Spleen (tissue), 11 donors: ENCODE data around the gene TRIM50. TPM values are rescaled to one million over a fixed set of nuclear protein-coding genes. Genes with fewer than 3 reads are reported as not detected.
"Not testable (repeated sequence)": the region's sequence is repeated elsewhere in the genome, so short reads cannot be mapped to it uniquely, and the experiment has no call there.

Experiments used
- DNase-seq: peaks from one replicate; pipeline ENCODE4 v3.0.0-alpha.2; 2020
- H3K27ac ChIP-seq, 8 donors: fragments of 200-600 bp; sonication (generic) in 7 of 8; 1 replicate in 4 of 8; 2 replicates in 4 of 8; pipeline versions ENCODE4 v1.5.0 to v1.8.0; 2016 to 2021; ENCODE audit warnings: inconsistent platforms in 4 of 8, mild to moderate bottlenecking in 4 of 8, moderate library complexity in 1 of 8
- H3K27me3 ChIP-seq, 7 donors: fragments of 200-600 bp; sonication (generic) in 6 of 7; replicated peaks in 1 of 7; 1 replicate in 4 of 7; 2 replicates in 3 of 7; pipeline versions ENCODE4 v1.5.0 to v1.8.0; 2016 to 2021; ENCODE audit warnings: inconsistent platforms in 3 of 7, mild to moderate bottlenecking in 1 of 7
- H3K36me3 ChIP-seq, 6 donors: fragments of 200-600 bp; sonication (generic) in 5 of 6; 1 replicate in 4 of 6; 2 replicates in 2 of 6; pipeline versions ENCODE4 v1.5.0 to v1.8.0; 2016 to 2021; ENCODE audit warnings: inconsistent platforms in 2 of 6
- H3K4me1 ChIP-seq, 6 donors: fragments of 200-600 bp; sonication (generic) in 5 of 6; 1 replicate in 3 of 6; 2 replicates in 3 of 6; pipeline versions ENCODE4 v1.5.0 to v1.8.0; 2016 to 2021; ENCODE audit warnings: inconsistent platforms in 3 of 6
- H3K4me3 ChIP-seq, 8 donors: fragments of 200-600 bp; sonication (generic) in 7 of 8; 1 replicate in 4 of 8; 2 replicates in 4 of 8; pipeline versions ENCODE4 v1.5.0 to v1.8.0; 2016 to 2021; ENCODE audit warnings: inconsistent platforms in 4 of 8, mild to moderate bottlenecking in 4 of 8, moderate library complexity in 2 of 8
- H3K9me3 ChIP-seq, 8 donors: fragments of 200-600 bp; sonication (generic) in 7 of 8; 1 replicate in 4 of 8; 2 replicates in 4 of 8; pipeline versions ENCODE4 v1.5.0 to v1.8.0; 2016 to 2021; ENCODE audit warnings: inconsistent platforms in 4 of 8
- POLR2A ChIP-seq, 3 donors: fragments of 450-650 bp; IDR thresholded peaks; one replicate each; pipeline ENCODE4 v1.5.1; 2017; ENCODE audit warnings: antibody characterized with exemption in 3 of 3, mild to moderate bottlenecking in 1 of 3
- POLR2AphosphoS5 ChIP-seq, 3 donors: sonication (generic); formaldehyde crosslinking; IDR thresholded peaks; one replicate each; pipeline ENCODE4 v1.5.1; 2017; ENCODE audit warnings: antibody characterized with exemption in 3 of 3
- WGBS, 5 donors: extraction: QIAGEN DNeasy Blood & Tissue Kit in 3 of 5; methylation state at CpG; one replicate each; pipeline versions ENCODE4 v1.1.5 to v1.1.7; 2013 to 2018; 5-methylcytosine and 5-hydroxymethylcytosine counted together
- intact Hi-C: fragments of 100-400 bp; cut with DNase I; formaldehyde crosslinking; loops from one replicate; pipeline ENCODE4 v1.15.0; 2023; ENCODE audit warnings: low total_unique reads
- polyA plus RNA-seq, 3 donors: library from polyadenylated mRNA; stranded (reverse); fragments of 200-250 nt; gene quantifications; one replicate each; pipeline ENCODE4 v1.2.1, GENCODE V29; 2013
- total RNA-seq, 7 donors: library from RNA; depleted of rRNA in 3 of 7; stranded (reverse); fragments of >200 nt in 3 of 7; fragmentation: NEBNext Ultra II Directional in 4 of 7; extraction: Animal tissue kit (Norgen Biotek cat#: 25700) in 4 of 7; gene quantifications; one replicate each; pipeline versions ENCODE4 v1.1.0 to v1.2.1, GENCODE V29; 2016 to 2021
- TF ChIP-seq, protein P1 (sequence below), 11 experiments: fragments of 200-600 bp in 7 of 11; fragments of 450-650 bp in 4 of 11; sonication (generic) in 4 of 11; IDR thresholded peaks in 8 of 11; conservative IDR thresholded peaks in 3 of 11; 1 replicate in 7 of 11; 2 replicates in 4 of 11; pipeline versions ENCODE4 v1.4.0 to v1.8.0; 2016 to 2021; ENCODE audit warnings: antibody characterized with exemption in 11 of 11, inconsistent platforms in 4 of 11, mild to moderate bottlenecking in 1 of 11
- donor health status: healthy with polysubstance abuse.
- donor health status: DM: no; HTN: no; CAD: no; lungs with moderate emphysema.
- donor health status: DM: no; HTN: no; CAD: no.
- donor health status: Bipolar disorder and iron deficiency.
- donor health status: healthy.
- donor health status: DM: no; HTN: no; CAD: no.
- donor health status: DM: yes; HTN: yes; CAD: no.

TRIM50 gene
- total and polyA plus RNA-seq, 10 donors = 0.13 to 1.8 (median 0.32) TPM; not detected in 3

DNA sequence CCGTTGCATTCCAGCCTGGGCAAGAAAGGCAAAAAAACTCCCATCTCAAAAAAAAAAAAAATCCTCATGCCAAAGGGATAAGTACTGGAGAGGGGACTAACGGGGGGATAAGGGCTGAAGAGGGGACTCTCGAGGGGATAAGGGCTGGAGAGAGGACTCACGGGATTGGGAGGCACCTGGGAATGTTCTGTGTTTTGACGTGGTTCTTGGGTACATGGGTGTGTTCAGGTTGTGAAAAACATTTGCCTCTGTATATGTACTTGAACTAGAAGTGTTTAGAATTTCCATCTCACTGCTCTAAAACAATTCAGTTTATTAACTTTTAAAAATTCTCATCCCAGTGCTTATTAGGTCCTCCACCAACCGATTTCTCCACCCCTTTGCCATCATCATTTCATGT, 4.6 kb upstream of the TRIM50 start:
- intact Hi-C loops = loop anchor here (10.0 kb wide), 1 partner anchor 102 kb away; the partner anchor contains the start of gene FZD9
- H3K9me3 ChIP-seq = no peaks in the 10 kb centered on the region
- TF ChIP-seq POLR2AphosphoS5 (IDR thresholded peaks at IDR 0.05) (no peak), POLR2A (IDR thresholded peaks at IDR 0.05) (no peak)
- TF ChIP-seq, protein P1, sequence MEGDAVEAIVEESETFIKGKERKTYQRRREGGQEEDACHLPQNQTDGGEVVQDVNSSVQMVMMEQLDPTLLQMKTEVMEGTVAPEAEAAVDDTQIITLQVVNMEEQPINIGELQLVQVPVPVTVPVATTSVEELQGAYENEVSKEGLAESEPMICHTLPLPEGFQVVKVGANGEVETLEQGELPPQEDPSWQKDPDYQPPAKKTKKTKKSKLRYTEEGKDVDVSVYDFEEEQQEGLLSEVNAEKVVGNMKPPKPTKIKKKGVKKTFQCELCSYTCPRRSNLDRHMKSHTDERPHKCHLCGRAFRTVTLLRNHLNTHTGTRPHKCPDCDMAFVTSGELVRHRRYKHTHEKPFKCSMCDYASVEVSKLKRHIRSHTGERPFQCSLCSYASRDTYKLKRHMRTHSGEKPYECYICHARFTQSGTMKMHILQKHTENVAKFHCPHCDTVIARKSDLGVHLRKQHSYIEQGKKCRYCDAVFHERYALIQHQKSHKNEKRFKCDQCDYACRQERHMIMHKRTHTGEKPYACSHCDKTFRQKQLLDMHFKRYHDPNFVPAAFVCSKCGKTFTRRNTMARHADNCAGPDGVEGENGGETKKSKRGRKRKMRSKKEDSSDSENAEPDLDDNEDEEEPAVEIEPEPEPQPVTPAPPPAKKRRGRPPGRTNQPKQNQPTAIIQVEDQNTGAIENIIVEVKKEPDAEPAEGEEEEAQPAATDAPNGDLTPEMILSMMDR (IDR thresholded peaks at IDR 0.05 in 8 of 11, conservative IDR thresholded peaks at IDR 0.05 in 3 of 11) = no peak
- H3K4me1 ChIP-seq = peaks cover 0 to 10% (median 4%) of the 10 kb centered on the region in 6 donors
- 73 to 85% (median 81%) methylated on average over 6 of the region's 6 CpGs for WGBS, 5 donors
- no peak overlapping the region for H3K4me3 ChIP-seq
- peak; percentile 9 for DNase-seq
- H3K27ac ChIP-seq = no peak overlapping the region
- no peaks in the 10 kb centered on the region for H3K36me3 ChIP-seq
- H3K27me3 ChIP-seq = no peaks in the 10 kb centered on the region

DNA sequence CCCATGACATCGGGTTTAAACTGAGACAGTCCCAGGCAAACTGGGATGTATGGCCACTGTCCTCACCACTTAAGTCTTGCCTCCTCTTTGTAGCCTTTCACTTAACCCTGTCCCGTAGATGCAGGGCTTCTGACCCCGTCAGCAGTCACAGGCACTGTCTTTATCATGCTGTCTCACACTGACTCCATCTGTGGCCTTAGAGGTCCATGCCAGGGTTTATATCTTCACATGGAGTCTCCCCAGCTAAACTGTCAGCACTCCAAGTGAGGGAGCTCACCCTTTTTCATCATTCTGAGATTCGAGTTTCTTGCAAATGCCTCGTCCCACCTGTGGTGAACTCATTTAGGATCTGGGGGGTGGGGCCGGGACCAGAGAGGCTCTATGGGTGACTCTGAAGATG, 2.9 kb upstream of the TRIM50 start:
- peak overlapping the region in 4 of 8 donors; percentile 57 to 76 (median 65) for H3K27ac ChIP-seq
- intact Hi-C loops = loop anchor here (10.0 kb wide), 1 partner anchor 104 kb away; the partner anchor contains the start of gene FZD9
- DNase-seq = no peak
- no peak for TF ChIP-seq POLR2A (IDR thresholded peaks at IDR 0.05)
- no peaks in the 10 kb centered on the region for H3K36me3 ChIP-seq
- H3K4me3 ChIP-seq = no peak overlapping the region
- H3K27me3 ChIP-seq = no peaks in the 10 kb centered on the region
- no peaks in the 10 kb centered on the region for H3K9me3 ChIP-seq
- 75 to 86% (median 84%) methylated on average over 6 of the region's 6 CpGs for WGBS, 5 donors
- peaks cover 0 to 10% (median 4%) of the 10 kb centered on the region in 6 donors for H3K4me1 ChIP-seq

DNA sequence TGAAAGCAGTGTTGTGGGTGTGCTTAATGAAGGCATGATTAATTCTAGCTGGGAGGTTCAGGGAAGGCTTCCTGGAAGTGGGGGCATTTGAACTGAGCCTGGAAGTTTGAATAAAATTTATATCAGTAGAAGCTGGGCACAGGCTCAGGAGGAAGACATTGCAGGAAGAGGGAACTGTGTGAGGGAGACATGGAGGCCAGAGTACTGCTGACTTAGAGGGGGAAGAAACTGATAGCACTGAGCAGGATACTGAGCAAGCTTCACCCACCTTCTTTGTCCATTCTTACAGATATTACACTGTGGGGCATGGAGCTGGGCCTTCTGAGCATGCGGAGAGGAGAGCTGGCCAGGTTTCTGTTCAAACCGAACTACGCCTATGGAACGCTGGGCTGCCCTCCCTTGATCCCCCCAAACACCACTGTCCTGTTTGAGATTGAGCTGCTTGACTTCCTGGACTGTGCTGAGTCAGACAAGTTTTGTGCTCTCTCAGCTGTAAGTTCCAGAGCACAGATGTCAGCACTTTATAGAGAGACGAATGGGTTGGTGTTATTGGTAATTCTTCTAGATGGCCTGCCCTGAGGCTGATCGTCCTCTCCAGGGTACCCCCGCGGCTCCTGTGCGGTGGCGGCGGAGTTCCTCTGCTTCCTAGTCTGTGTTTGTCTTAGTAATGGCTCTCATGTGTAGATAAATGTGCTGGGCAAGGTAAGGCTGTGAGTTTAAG, 2.1 kb upstream of the TRIM50 start:
- intact Hi-C loops = loop anchor here (10.0 kb wide), 1 partner anchor 105 kb away; the partner anchor contains the start of gene FZD9
- Histone ChIP-seq H3K4me1 (peaks cover 0 to 10% (median 4%) of the 10 kb centered on the region in 6 donors), H3K4me3 (no peak overlapping the region), H3K27me3 (no peaks in the 10 kb centered on the region), H3K27ac (peak overlapping the region in 4 of 8 donors; percentile 57 to 76 (median 65)), H3K9me3 (no peaks in the 10 kb centered on the region), H3K36me3 (no peaks in the 10 kb centered on the region)
- TF ChIP-seq, protein P1 (IDR thresholded peaks at IDR 0.05 in 8 of 11, conservative IDR thresholded peaks at IDR 0.05 in 3 of 11) = no peak
- peak in 2 of 3 donors; percentile 28 to 71 for TF ChIP-seq POLR2AphosphoS5 (IDR thresholded peaks at IDR 0.05)
- DNase-seq = no peak
- WGBS, 5 donors = 39 to 59% (median 45%) methylated on average over 10 to 11 of the region's 11 CpGs

DNA sequence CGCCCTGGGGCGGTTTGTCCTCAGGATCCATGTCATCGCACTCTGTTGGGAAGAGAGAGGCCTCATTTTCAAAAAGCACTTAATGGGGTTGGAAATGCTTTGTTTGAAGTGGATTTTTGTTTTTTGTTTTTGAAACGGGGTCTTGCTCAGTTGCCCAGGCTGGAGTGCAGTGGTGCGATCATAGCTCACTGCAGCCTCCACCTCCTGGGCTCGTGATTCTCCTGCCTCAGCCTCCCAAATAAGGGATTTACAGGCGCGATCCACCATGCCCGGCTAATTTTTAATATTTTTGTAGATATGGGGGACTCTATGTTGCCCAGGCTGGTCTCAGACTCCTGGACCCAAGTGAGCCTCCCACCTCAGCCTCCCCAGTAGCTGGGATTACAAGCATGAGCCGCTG, 814 bp upstream of the TRIM50 start:
- no peak for DNase-seq
- TF ChIP-seq POLR2AphosphoS5 (IDR thresholded peaks at IDR 0.05) (no peak), POLR2A (IDR thresholded peaks at IDR 0.05) (no peak)
- TF ChIP-seq, protein P1 (IDR thresholded peaks at IDR 0.05 in 8 of 11, conservative IDR thresholded peaks at IDR 0.05 in 3 of 11) = no peak
- Histone ChIP-seq H3K9me3 (no peaks in the 10 kb centered on the region), H3K4me1 (peaks cover 0 to 21% (median 14%) of the 10 kb centered on the region in 6 donors), H3K36me3 (no peaks in the 10 kb centered on the region), H3K4me3 (no peak overlapping the region), H3K27ac (no peak overlapping the region), H3K27me3 (no peaks in the 10 kb centered on the region)
- intact Hi-C loops = no loop called here
- WGBS, 5 donors = 94 to 97% (median 96%) methylated on average over 10 of the region's 10 CpGs

DNA sequence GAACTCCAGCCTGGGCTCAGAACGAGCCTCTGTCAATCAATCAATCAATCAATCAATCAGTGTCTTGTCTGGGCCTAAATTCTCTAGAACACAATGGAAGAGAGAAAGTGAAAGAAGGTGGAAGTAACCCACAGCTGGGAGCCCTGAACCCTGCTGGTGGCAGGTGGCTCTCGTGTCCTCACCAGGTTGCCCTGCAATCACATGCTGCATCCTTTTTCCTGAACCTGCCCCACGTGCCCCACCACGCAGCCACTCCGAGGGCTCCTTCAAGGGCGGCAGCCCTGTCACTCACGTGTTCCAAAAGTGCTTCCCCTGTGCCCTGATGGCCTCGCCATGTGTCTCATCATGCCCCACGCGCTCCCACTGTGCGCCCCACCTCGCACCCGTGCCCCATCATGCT, 433 bp downstream of the TRIM50 start:
- H3K9me3 ChIP-seq, H3K36me3 ChIP-seq, H3K27me3 ChIP-seq, H3K27ac ChIP-seq, H3K4me3 ChIP-seq, DNase-seq, intact Hi-C loops: not testable (repeated sequence)
- WGBS, 5 donors = 85 to 100% (median 89%) methylated on average over 7 to 12 of the region's 13 CpGs
- peaks cover 0 to 24% (median 16%) of the 10 kb centered on the region in 6 donors for H3K4me1 ChIP-seq

DNA sequence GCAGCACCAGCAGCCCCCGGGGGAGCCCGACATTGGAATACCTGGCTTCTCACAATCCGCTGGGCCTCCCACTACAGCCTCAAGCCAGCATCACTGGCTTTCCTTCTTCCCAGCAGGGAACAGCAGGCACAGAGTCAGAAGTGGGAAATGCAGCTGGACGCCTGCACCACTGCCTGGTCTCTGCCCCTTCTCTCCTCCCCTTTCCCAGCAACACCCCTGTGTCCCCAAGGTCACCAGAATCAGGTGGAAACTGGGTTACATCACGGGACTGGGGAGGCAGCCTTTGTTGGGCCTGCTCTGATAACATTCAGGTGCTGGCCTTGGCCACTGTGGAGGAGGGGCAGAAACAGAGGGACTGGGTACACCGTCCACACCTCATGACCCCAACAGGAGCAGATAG, 2.5 kb downstream of the TRIM50 start:
- H3K27me3 ChIP-seq, DNase-seq, H3K27ac ChIP-seq, H3K4me3 ChIP-seq, H3K36me3 ChIP-seq, intact Hi-C loops, H3K9me3 ChIP-seq: not testable (repeated sequence)
- peaks cover 0 to 19% (median 14%) of the 10 kb centered on the region in 6 donors for H3K4me1 ChIP-seq
- 81 to 97% (median 89%) methylated on average over 5 to 6 of the region's 6 CpGs for WGBS, 5 donors
